Lower leg skin (tissue), 3 donors: Measurements from ENCODE around the gene RIF1.

Experiments
- POLR2A ChIP-seq, 2 donors: fragments of 450-650 bp; IDR thresholded peaks; one replicate each; pipeline ENCODE4 v1.6.1; 2016 to 2017; ENCODE audit warnings: antibody characterized with exemption in 2 of 2, mild to moderate bottlenecking in 1 of 2, moderate library complexity in 1 of 2
- TF ChIP-seq, protein P1 (sequence below), 3 donors: fragments of 450-650 bp; IDR thresholded peaks; one replicate each; pipeline ENCODE4 v1.5.1; 2016; ENCODE audit warnings: antibody characterized with exemption in 3 of 3, mild to moderate bottlenecking in 3 of 3, moderate library complexity in 2 of 3

- TF ChIP-seq, protein P1, sequence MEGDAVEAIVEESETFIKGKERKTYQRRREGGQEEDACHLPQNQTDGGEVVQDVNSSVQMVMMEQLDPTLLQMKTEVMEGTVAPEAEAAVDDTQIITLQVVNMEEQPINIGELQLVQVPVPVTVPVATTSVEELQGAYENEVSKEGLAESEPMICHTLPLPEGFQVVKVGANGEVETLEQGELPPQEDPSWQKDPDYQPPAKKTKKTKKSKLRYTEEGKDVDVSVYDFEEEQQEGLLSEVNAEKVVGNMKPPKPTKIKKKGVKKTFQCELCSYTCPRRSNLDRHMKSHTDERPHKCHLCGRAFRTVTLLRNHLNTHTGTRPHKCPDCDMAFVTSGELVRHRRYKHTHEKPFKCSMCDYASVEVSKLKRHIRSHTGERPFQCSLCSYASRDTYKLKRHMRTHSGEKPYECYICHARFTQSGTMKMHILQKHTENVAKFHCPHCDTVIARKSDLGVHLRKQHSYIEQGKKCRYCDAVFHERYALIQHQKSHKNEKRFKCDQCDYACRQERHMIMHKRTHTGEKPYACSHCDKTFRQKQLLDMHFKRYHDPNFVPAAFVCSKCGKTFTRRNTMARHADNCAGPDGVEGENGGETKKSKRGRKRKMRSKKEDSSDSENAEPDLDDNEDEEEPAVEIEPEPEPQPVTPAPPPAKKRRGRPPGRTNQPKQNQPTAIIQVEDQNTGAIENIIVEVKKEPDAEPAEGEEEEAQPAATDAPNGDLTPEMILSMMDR (IDR thresholded peaks at IDR 0.05): no peak
- no peak for TF ChIP-seq POLR2A (IDR thresholded peaks at IDR 0.05)
Measured at GRCh38 chr2:151526572-151527090, 116.9 kb downstream of the RIF1 start.
